ENCODE results near the gene ANKS1B. TPM values are rescaled to one million over a fixed set of nuclear protein-coding genes. Genes with fewer than 3 reads are reported as not detected.

The ANKS1B gene
- total RNA-seq, 1 experiment from 2014 or later = 9.7 TPM

DNA sequence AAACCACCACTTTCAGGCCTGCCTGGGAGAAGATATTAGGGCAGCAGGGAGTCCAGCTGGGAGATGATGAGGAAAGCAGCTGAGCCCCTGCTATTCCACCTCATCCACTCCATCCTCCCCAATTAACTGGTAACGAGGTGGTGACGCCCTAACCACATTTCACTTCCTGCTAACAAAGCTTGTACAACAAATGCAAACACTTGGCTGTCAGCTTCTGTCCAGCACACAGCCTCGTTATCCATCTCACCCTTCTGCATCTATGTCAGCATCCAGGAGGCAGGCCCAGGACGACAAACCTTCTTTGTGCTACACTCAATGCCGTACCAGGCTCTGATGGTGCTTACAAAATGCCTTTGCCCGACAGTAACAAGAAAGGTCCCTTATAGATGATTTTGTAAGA is 1114.2 kb downstream of the ANKS1B start:
- Histone ChIP-seq H3K4me3 (ENCODE audit: low read depth in 2 of 2, low read length in 2 of 2) (no peak overlapping the region), H3K9me3 (ENCODE audit: control insufficient read depth, insufficient read depth, low read depth, low read length) (no peaks in the 10 kb centered on the region), H3K27me3 (ENCODE audit: control insufficient read depth, insufficient read depth, low read length) (peaks cover 2% of the 10 kb centered on the region; the same call in 1 of the 2 replicates), H3K4me1 (ENCODE audit: control insufficient read depth, insufficient read depth, low read length) (no peaks in the 10 kb centered on the region), H3K36me3 (ENCODE audit: control insufficient read depth, insufficient read depth, low read length) (no peaks in the 10 kb centered on the region), H3K27ac (ENCODE audit: low read length) (no peak overlapping the region)
- in situ Hi-C loops (cut with HindIII; ENCODE audit: low pct_unique_long_range_greater_than_20kb, low sequenced_read_pairs) = no loop called here
- TF ChIP-seq, protein P1, sequence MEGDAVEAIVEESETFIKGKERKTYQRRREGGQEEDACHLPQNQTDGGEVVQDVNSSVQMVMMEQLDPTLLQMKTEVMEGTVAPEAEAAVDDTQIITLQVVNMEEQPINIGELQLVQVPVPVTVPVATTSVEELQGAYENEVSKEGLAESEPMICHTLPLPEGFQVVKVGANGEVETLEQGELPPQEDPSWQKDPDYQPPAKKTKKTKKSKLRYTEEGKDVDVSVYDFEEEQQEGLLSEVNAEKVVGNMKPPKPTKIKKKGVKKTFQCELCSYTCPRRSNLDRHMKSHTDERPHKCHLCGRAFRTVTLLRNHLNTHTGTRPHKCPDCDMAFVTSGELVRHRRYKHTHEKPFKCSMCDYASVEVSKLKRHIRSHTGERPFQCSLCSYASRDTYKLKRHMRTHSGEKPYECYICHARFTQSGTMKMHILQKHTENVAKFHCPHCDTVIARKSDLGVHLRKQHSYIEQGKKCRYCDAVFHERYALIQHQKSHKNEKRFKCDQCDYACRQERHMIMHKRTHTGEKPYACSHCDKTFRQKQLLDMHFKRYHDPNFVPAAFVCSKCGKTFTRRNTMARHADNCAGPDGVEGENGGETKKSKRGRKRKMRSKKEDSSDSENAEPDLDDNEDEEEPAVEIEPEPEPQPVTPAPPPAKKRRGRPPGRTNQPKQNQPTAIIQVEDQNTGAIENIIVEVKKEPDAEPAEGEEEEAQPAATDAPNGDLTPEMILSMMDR (IDR thresholded peaks at IDR 0.05) = no peak
- TF ChIP-seq TCF7L2 (IDR thresholded peaks at IDR 0.05; ENCODE audit: low read depth, low read length) = no peak
- TF ChIP-seq SIN3A (IDR thresholded peaks at IDR 0.05; ENCODE audit: borderline replicate concordance, insufficient read depth, low read depth, low read length) = no peak
- no peak for TF ChIP-seq REST (IDR thresholded peaks at IDR 0.05; ENCODE audit: insufficient read depth in 1 of 2, low read depth in 2 of 2, low read length in 1 of 2)
- TF ChIP-seq POLR2AphosphoS5 (IDR thresholded peaks at IDR 0.05; ENCODE audit: low read depth, low read length) = no peak
- POLR2A ChIA-PET = interaction anchor here (0.6 kb wide), 1 partner anchor 1298 kb away, joined by 3 read pairs; no protein-coding TSS in a partner anchor
- DNase-seq (ENCODE audit: low read depth, low spot score) (no peak), ATAC-seq (no peak)
- CTCF ChIA-PET = no interaction called here
- intact Hi-C loops (cut with micrococcal nuclease; ENCODE audit: unreplicated experiment) = no loop called here
- BruUV-seq (replicated peaks) = no TSS peak

GRCh38 chr12:98869886-98870503 is 1114.7 kb downstream of the ANKS1B start:
- intact Hi-C loops (cut with micrococcal nuclease; ENCODE audit: unreplicated experiment) (no loop called here), in situ Hi-C loops (cut with HindIII; ENCODE audit: low pct_unique_long_range_greater_than_20kb, low sequenced_read_pairs) (no loop called here)
- Histone ChIP-seq H3K9me3 (ENCODE audit: control insufficient read depth, insufficient read depth, low read depth, low read length) (no peaks in the 10 kb centered on the region), H3K27me3 (ENCODE audit: control insufficient read depth, insufficient read depth, low read length) (peaks cover 2% of the 10 kb centered on the region; the same call in 1 of the 2 replicates), H3K36me3 (ENCODE audit: control insufficient read depth, insufficient read depth, low read length) (no peaks in the 10 kb centered on the region), H3K4me3 (ENCODE audit: low read depth in 2 of 2, low read length in 2 of 2) (no peak overlapping the region), H3K27ac (ENCODE audit: low read length) (no peak overlapping the region), H3K4me1 (ENCODE audit: control insufficient read depth, insufficient read depth, low read length) (no peaks in the 10 kb centered on the region)
- DNase-seq (ENCODE audit: low read depth, low spot score) = no peak
- no TSS peak for BruUV-seq (replicated peaks)
- ChIA-PET POLR2A (interaction anchor here (0.6 kb wide), 1 partner anchor 1299 kb away, joined by 3 read pairs; no protein-coding TSS in a partner anchor), CTCF (no interaction called here)
- ATAC-seq = no peak
- TF ChIP-seq SIN3A (IDR thresholded peaks at IDR 0.05; ENCODE audit: borderline replicate concordance, insufficient read depth, low read depth, low read length) (no peak), TCF7L2 (IDR thresholded peaks at IDR 0.05; ENCODE audit: low read depth, low read length) (no peak)

DNA sequence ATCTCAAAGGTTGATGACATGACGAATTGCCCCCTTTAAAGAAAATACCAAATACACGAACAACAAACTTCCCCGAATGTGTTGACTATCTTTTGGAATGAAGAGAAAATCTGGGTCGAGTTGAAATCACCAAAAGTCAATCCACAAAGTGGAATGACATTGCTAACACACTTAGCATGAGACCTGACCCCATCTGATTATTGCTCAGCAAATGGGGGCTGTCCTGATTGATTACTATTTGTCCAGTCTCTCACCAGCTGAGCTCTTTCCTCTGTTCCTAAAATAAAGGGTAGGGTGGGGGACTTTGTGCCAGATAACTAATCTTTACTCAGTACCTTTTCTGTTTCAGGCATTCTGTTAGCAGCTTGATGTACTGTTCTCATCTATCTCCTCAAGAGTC is 1116.2 kb downstream of the ANKS1B start:
- no peaks in the 10 kb centered on the region for H3K4me1 ChIP-seq (ENCODE audit: control insufficient read depth, insufficient read depth, low read length)
- ATAC-seq = no peak
- in situ Hi-C loops (cut with HindIII; ENCODE audit: low pct_unique_long_range_greater_than_20kb, low sequenced_read_pairs) = no loop called here
- DNase-seq (ENCODE audit: low read depth, low spot score) = no peak
- H3K9me3 ChIP-seq (ENCODE audit: control insufficient read depth, insufficient read depth, low read depth, low read length) = no peaks in the 10 kb centered on the region
- intact Hi-C loops (cut with micrococcal nuclease; ENCODE audit: unreplicated experiment) = no loop called here
- no TSS peak for BruUV-seq (replicated peaks)
- H3K4me3 ChIP-seq (ENCODE audit: low read depth in 2 of 2, low read length in 2 of 2) = no peak overlapping the region
- peaks cover 2% of the 10 kb centered on the region; the same call in 1 of the 2 replicates for H3K27me3 ChIP-seq (ENCODE audit: control insufficient read depth, insufficient read depth, low read length)
- CTCF ChIA-PET = no interaction called here
- POLR2A ChIA-PET = no interaction called here
- H3K36me3 ChIP-seq (ENCODE audit: control insufficient read depth, insufficient read depth, low read length) = no peaks in the 10 kb centered on the region
- no peak overlapping the region for H3K27ac ChIP-seq (ENCODE audit: low read length)
- no peak for TF ChIP-seq SIN3A (IDR thresholded peaks at IDR 0.05; ENCODE audit: borderline replicate concordance, insufficient read depth, low read depth, low read length)
- no peak for TF ChIP-seq TCF7L2 (IDR thresholded peaks at IDR 0.05; ENCODE audit: low read depth, low read length)
- TF ChIP-seq REST (IDR thresholded peaks at IDR 0.05; ENCODE audit: insufficient read depth in 1 of 2, low read depth in 2 of 2, low read length in 1 of 2) = no peak
- TF ChIP-seq, protein P1 (IDR thresholded peaks at IDR 0.05) = no peak
- no peak for TF ChIP-seq POLR2AphosphoS5 (IDR thresholded peaks at IDR 0.05; ENCODE audit: low read depth, low read length)
